ENCODE data around the gene MRPL18.

MRPL18 gene

GRCh38 chr6:159801935-159802334 is 11.7 kb downstream of the MRPL18 start:
- TF ChIP-seq EZH2phosphoT487 (conservative IDR thresholded peaks at IDR 0.05; ENCODE audit: low read length) (no peak), CTCF (IDR thresholded peaks at IDR 0.05; ENCODE audit: insufficient read depth, low read length, poor library complexity, severe bottlenecking) (no peak)
- Histone ChIP-seq H3K27ac (ENCODE audit: low read depth, low read length) (no peak overlapping the region), H3K4me2 (ENCODE audit: low read depth, low read length, poor library complexity, severe bottlenecking) (no peak overlapping the region), H3K36me3 (ENCODE audit: low read length) (peaks cover 10% of the 10 kb centered on the region; the same call in 1 of the 2 replicates), H3K9ac (ENCODE audit: low read length) (no peak overlapping the region), H3K4me3 (ENCODE audit: insufficient read depth, low read length, poor library complexity, severe bottlenecking) (no peak overlapping the region), H2AFZ (ENCODE audit: low read depth, low read length, severe bottlenecking) (no peak overlapping the region), H3K9me2 (replicated peaks; ENCODE audit: insufficient read depth, low read length) (no peaks in the 10 kb centered on the region), H3F3A (ENCODE audit: insufficient read depth) (peaks cover 5% of the 10 kb centered on the region; the same call in 1 of the 2 replicates), H4K20me1 (ENCODE audit: low read depth, low read length) (no peaks in the 10 kb centered on the region; the same call in 1 of the 2 replicates), H3K9me3 (ENCODE audit: insufficient read depth, low read length) (no peaks in the 10 kb centered on the region), H3K79me2 (ENCODE audit: insufficient read depth, low read length) (no peaks in the 10 kb centered on the region), H3K27me3 (ENCODE audit: low read length) (no peaks in the 10 kb centered on the region)

GRCh38 chr6:159804504-159804903 is 14.2 kb downstream of the MRPL18 start:
- H3K36me3 ChIP-seq (ENCODE audit: low read length), result no peaks in the 10 kb centered on the region
- H3K27me3 ChIP-seq (ENCODE audit: low read length), result no peaks in the 10 kb centered on the region
- H3K4me3 ChIP-seq (ENCODE audit: insufficient read depth, low read length, poor library complexity, severe bottlenecking), result no peak overlapping the region
- no peaks in the 10 kb centered on the region for H3K79me2 ChIP-seq (ENCODE audit: insufficient read depth, low read length)
- H4K20me1 ChIP-seq (ENCODE audit: low read depth, low read length), result no peaks in the 10 kb centered on the region
- H3K9ac ChIP-seq (ENCODE audit: low read length), result no peak overlapping the region
- no peaks in the 10 kb centered on the region for H3K9me2 ChIP-seq (replicated peaks; ENCODE audit: insufficient read depth, low read length)
- TF ChIP-seq CTCF (IDR thresholded peaks at IDR 0.05; ENCODE audit: insufficient read depth, low read length, poor library complexity, severe bottlenecking), result no peak
- TF ChIP-seq EZH2phosphoT487 (conservative IDR thresholded peaks at IDR 0.05; ENCODE audit: low read length), result no peak
- H2AFZ ChIP-seq (ENCODE audit: low read depth, low read length, severe bottlenecking), result no peak overlapping the region
- H3K9me3 ChIP-seq (ENCODE audit: insufficient read depth, low read length), result no peaks in the 10 kb centered on the region
- H3K4me2 ChIP-seq (ENCODE audit: low read depth, low read length, poor library complexity, severe bottlenecking), result no peak overlapping the region
- H3K27ac ChIP-seq (ENCODE audit: low read depth, low read length), result no peak overlapping the region
- H3F3A ChIP-seq (ENCODE audit: insufficient read depth), result no peaks in the 10 kb centered on the region

- Histone ChIP-seq H3K79me2 (ENCODE audit: insufficient read depth, low read length) (no peaks in the 10 kb centered on the region), H3K4me2 (ENCODE audit: low read depth, low read length, poor library complexity, severe bottlenecking) (no peak overlapping the region), H3K27me3 (ENCODE audit: low read length) (no peaks in the 10 kb centered on the region), H3F3A (ENCODE audit: insufficient read depth) (no peaks in the 10 kb centered on the region), H4K20me1 (ENCODE audit: low read depth, low read length) (no peaks in the 10 kb centered on the region), H3K9me3 (ENCODE audit: insufficient read depth, low read length) (no peaks in the 10 kb centered on the region), H3K27ac (ENCODE audit: low read depth, low read length) (no peak overlapping the region), H3K9me2 (replicated peaks; ENCODE audit: insufficient read depth, low read length) (no peaks in the 10 kb centered on the region), H3K9ac (ENCODE audit: low read length) (no peak overlapping the region), H3K36me3 (ENCODE audit: low read length) (no peaks in the 10 kb centered on the region), H2AFZ (ENCODE audit: low read depth, low read length, severe bottlenecking) (no peak overlapping the region), H3K4me3 (ENCODE audit: insufficient read depth, low read length, poor library complexity, severe bottlenecking) (no peak overlapping the region)
- TF ChIP-seq CTCF (IDR thresholded peaks at IDR 0.05; ENCODE audit: insufficient read depth, low read length, poor library complexity, severe bottlenecking) (no peak), EZH2phosphoT487 (conservative IDR thresholded peaks at IDR 0.05; ENCODE audit: low read length) (no peak)
These were observed 15.3 kb downstream of the MRPL18 start for GRCh38 chr6:159805440-159806020.

Measured in SU-DHL-6 (cell line).